Measurements from ENCODE around the gene RAP1B. TPM values are rescaled to one million over a fixed set of nuclear protein-coding genes. Genes with fewer than 3 reads are reported as not detected.
A peak's percentile ranks its signal among the peaks of the same experiment; 100 is the strongest.

RAP1B gene
- total RNA-seq, 2 donors from 2014 or later: 100 to 102 TPM

GRCh38 chr12:68614769-68615168 lies 4.1 kb downstream of the RAP1B start:
- Mint-ChIP-seq H3K27me3 (ENCODE audit: insufficient read depth) (no peaks in the 10 kb centered on the region), H3K9me3 (peaks cover 2% of the 10 kb centered on the region), H3K4me3 (no peak overlapping the region), H3K36me3 (ENCODE audit: low read depth) (peaks cover 25% of the 10 kb centered on the region), H3K27ac (no peak overlapping the region), H3K4me1 (peaks cover 32% of the 10 kb centered on the region)
- TF ChIP-seq, protein P1, sequence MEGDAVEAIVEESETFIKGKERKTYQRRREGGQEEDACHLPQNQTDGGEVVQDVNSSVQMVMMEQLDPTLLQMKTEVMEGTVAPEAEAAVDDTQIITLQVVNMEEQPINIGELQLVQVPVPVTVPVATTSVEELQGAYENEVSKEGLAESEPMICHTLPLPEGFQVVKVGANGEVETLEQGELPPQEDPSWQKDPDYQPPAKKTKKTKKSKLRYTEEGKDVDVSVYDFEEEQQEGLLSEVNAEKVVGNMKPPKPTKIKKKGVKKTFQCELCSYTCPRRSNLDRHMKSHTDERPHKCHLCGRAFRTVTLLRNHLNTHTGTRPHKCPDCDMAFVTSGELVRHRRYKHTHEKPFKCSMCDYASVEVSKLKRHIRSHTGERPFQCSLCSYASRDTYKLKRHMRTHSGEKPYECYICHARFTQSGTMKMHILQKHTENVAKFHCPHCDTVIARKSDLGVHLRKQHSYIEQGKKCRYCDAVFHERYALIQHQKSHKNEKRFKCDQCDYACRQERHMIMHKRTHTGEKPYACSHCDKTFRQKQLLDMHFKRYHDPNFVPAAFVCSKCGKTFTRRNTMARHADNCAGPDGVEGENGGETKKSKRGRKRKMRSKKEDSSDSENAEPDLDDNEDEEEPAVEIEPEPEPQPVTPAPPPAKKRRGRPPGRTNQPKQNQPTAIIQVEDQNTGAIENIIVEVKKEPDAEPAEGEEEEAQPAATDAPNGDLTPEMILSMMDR (conservative IDR thresholded peaks at IDR 0.05): no peak
- Histone ChIP-seq H3K4me1 (ENCODE audit: control insufficient read depth, insufficient read depth, low read length) (peaks cover 3% of the 10 kb centered on the region), H3K27me3 (ENCODE audit: control insufficient read depth, insufficient read depth, low read length, poor library complexity, severe bottlenecking) (no peaks in the 10 kb centered on the region), H3K36me3 (ENCODE audit: control insufficient read depth, insufficient read depth, low read length) (peaks cover 12% of the 10 kb centered on the region), H3K27ac (ENCODE audit: low read depth, low read length) (no peak overlapping the region), H3K9me3 (ENCODE audit: control insufficient read depth, low read length) (no peaks in the 10 kb centered on the region), H3K9ac (ENCODE audit: extremely low read depth, low read length, poor library complexity, severe bottlenecking) (no peak overlapping the region), H3K4me3 (ENCODE audit: low read length) (peak overlapping the region; percentile 8)
- no peak for DNase-seq
- WGBS, 2 experiments (ENCODE audit: insufficient coverage in 1 of 2, insufficient read length in 1 of 2): 96% methylated on average over 2 of the region's 2 CpGs; no CpG with 5 or more reads in 1 of the 2 experiments

- H3K4me1 ChIP-seq (ENCODE audit: control insufficient read depth, insufficient read depth, low read length): no peaks in the 10 kb centered on the region
- no peak for DNase-seq
- peaks cover 41% of the 10 kb centered on the region for H3K4me1 Mint-ChIP-seq
Measured at GRCh38 chr12:68617160-68617926, 6.6 kb downstream of the RAP1B start.

DNA sequence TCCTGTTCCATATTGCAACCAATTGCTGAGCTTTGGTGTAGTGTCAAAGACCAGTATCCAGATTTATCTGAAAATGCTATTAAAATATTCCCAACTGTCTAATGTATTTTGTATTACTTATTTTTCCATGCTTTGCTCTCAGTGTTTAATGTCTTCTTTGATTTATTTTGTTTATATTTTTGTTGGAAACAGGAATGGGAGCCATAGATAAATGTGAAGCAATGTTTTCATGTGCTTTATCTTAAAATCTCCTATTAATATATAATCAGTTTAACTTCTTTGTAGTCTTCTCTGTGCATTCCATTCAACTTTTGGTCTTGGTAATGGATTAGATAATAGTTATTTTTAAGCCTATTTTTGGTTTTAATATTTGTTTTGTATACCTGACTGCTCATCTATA lies 8.8 kb downstream of the RAP1B start:
- no peak overlapping the region for H3K4me3 Mint-ChIP-seq
- Histone ChIP-seq H3K4me1 (ENCODE audit: control insufficient read depth, insufficient read depth, low read length) (no peaks in the 10 kb centered on the region), H3K27me3 (ENCODE audit: control insufficient read depth, insufficient read depth, low read length, poor library complexity, severe bottlenecking) (no peaks in the 10 kb centered on the region), H3K27ac (ENCODE audit: low read depth, low read length) (no peak overlapping the region), H3K9ac (ENCODE audit: extremely low read depth, low read length, poor library complexity, severe bottlenecking) (no peak overlapping the region), H3K4me3 (ENCODE audit: low read length) (no peak overlapping the region), H3K9me3 (ENCODE audit: control insufficient read depth, low read length) (no peaks in the 10 kb centered on the region), H3K36me3 (ENCODE audit: control insufficient read depth, insufficient read depth, low read length) (peaks cover 6% of the 10 kb centered on the region)
- H3K27ac Mint-ChIP-seq: no peak overlapping the region
- TF ChIP-seq, protein P1 (conservative IDR thresholded peaks at IDR 0.05): no peak
- peaks cover 26% of the 10 kb centered on the region for H3K4me1 Mint-ChIP-seq
- H3K9me3 Mint-ChIP-seq: peaks cover 2% of the 10 kb centered on the region
- no peaks in the 10 kb centered on the region for H3K27me3 Mint-ChIP-seq (ENCODE audit: insufficient read depth)
- no peak for DNase-seq
- peaks cover 26% of the 10 kb centered on the region for H3K36me3 Mint-ChIP-seq (ENCODE audit: low read depth)

More at GRCh38 chr12:68617160-68617926, 6.6 kb downstream of the RAP1B start:
- Histone ChIP-seq H3K27ac (ENCODE audit: low read depth, low read length) (no peak overlapping the region), H3K4me3 (ENCODE audit: low read length) (no peak overlapping the region), H3K9ac (ENCODE audit: extremely low read depth, low read length, poor library complexity, severe bottlenecking) (no peak overlapping the region), H3K9me3 (ENCODE audit: control insufficient read depth, low read length) (no peaks in the 10 kb centered on the region), H3K36me3 (ENCODE audit: control insufficient read depth, insufficient read depth, low read length) (peaks cover 12% of the 10 kb centered on the region), H3K27me3 (ENCODE audit: control insufficient read depth, insufficient read depth, low read length, poor library complexity, severe bottlenecking) (no peaks in the 10 kb centered on the region)
- Mint-ChIP-seq H3K9me3 (peaks cover 2% of the 10 kb centered on the region), H3K27me3 (ENCODE audit: insufficient read depth) (no peaks in the 10 kb centered on the region), H3K27ac (no peak overlapping the region), H3K36me3 (ENCODE audit: low read depth) (peaks cover 25% of the 10 kb centered on the region), H3K4me3 (no peak overlapping the region)
- 100% methylated on average over 1 to 3 of the region's 4 CpGs for WGBS, 2 experiments (ENCODE audit: insufficient coverage in 1 of 2, insufficient read length in 1 of 2)
- TF ChIP-seq, protein P1 (conservative IDR thresholded peaks at IDR 0.05): no peak
